NCI-H460 (cell line): ENCODE measurements around the gene PSMD7. TPM values are rescaled to one million over a fixed set of nuclear protein-coding genes. Genes with fewer than 3 reads are reported as not detected.
"Not testable (repeated sequence)": the region's sequence is repeated elsewhere in the genome, so short reads cannot be mapped to it uniquely, and the experiment has no call there.

Experiments
- DNase-seq: peaks from one replicate; pipeline ENCODE4 v3.0.0-alpha.2; 2016; ENCODE audit warnings: low read depth; ENCODE audit errors: extremely low read depth
- total RNA-seq: library from RNA; depleted of rRNA; stranded (reverse); fragments of >200 nt; shearing (Covaris generic); gene quantifications from 2 replicates; pipeline ENCODE4 v1.2.3, GENCODE V29; 2014

The PSMD7 gene
- total RNA-seq, 1 experiment from 2014 or later = 115 TPM

- DNase-seq = peak; percentile 9
These were observed 4.9 kb upstream of the PSMD7 start for GRCh38 chr16:74291577-74292208.

- no peak for DNase-seq
These were observed 546 bp upstream of the PSMD7 start for GRCh38 chr16:74296104-74296431.

GRCh38 chr16:74297145-74297665, 591 bp downstream of the PSMD7 start:
- peak; percentile 9 for DNase-seq

- DNase-seq = no peak
These were observed 1.5 kb downstream of the PSMD7 start for GRCh38 chr16:74298104-74298503.

GRCh38 chr16:74302341-74302740, 5.7 kb downstream of the PSMD7 start:
- DNase-seq = no peak

GRCh38 chr16:74304164-74304834, 7.7 kb downstream of the PSMD7 start:
- DNase-seq = no peak

- no peak for DNase-seq
These were observed 8.2 kb downstream of the PSMD7 start for GRCh38 chr16:74304835-74305176.

- no peak for DNase-seq
These were observed 8.7 kb downstream of the PSMD7 start for GRCh38 chr16:74305281-74305680.

GRCh38 chr16:74305978-74306784, 9.6 kb downstream of the PSMD7 start:
- DNase-seq = no peak

- no peak for DNase-seq
These were observed 10.8 kb downstream of the PSMD7 start for GRCh38 chr16:74307383-74307782.

GRCh38 chr16:74309789-74310781, 13.5 kb downstream of the PSMD7 start:
- peak; percentile 38 for DNase-seq

GRCh38 chr16:74315059-74315458, 18.4 kb downstream of the PSMD7 start:
- no peak for DNase-seq

GRCh38 chr16:74320707-74321106, 24.1 kb downstream of the PSMD7 start:
- DNase-seq = no peak

GRCh38 chr16:74321356-74321755, 24.7 kb downstream of the PSMD7 start:
- no peak for DNase-seq

- no peak for DNase-seq
These were observed 25.7 kb downstream of the PSMD7 start for GRCh38 chr16:74322301-74322710.

- not testable (repeated sequence) for DNase-seq
These were observed 28.2 kb downstream of the PSMD7 start for GRCh38 chr16:74324777-74325176.

GRCh38 chr16:74325641-74326040, 29.0 kb downstream of the PSMD7 start:
- no peak for DNase-seq

GRCh38 chr16:74328346-74328745, 31.7 kb downstream of the PSMD7 start:
- DNase-seq = not testable (repeated sequence)

- not testable (repeated sequence) for DNase-seq
These were observed 35.9 kb downstream of the PSMD7 start for GRCh38 chr16:74332469-74332868.

- not testable (repeated sequence) for DNase-seq
These were observed 40.9 kb downstream of the PSMD7 start for GRCh38 chr16:74337506-74337905.
